ENCODE results near the gene SUPT16H. TPM values are rescaled to one million over a fixed set of nuclear protein-coding genes. Genes with fewer than 3 reads are reported as not detected.

SUPT16H gene
- total and polyA plus RNA-seq, 5 donors from 2014 or later: 49.7 to 65.5 (median 63.6) TPM

Other genes with a start within 250 kb of the SUPT16H start
- not detected for gene OR5AU1, start 228.0 kb downstream of the SUPT16H start, total RNA-seq
- not detected for gene OR5AU1, start 228.0 kb downstream of the SUPT16H start, polyA plus RNA-seq
- gene HNRNPC, start 114.6 kb downstream of the SUPT16H start, total RNA-seq: 582 TPM
- 100 to 1,000 TPM; 752 to 840 (median 794) TPM for gene HNRNPC, start 114.6 kb downstream of the SUPT16H start, polyA plus RNA-seq
- not detected for gene RPGRIP1, start 103.9 kb downstream of the SUPT16H start, total RNA-seq
- under 1 TPM in 1 of 4 donors, not detected in 3; 0.10 TPM for gene RPGRIP1, start 103.9 kb downstream of the SUPT16H start, polyA plus RNA-seq
- 142 TPM for gene CHD8, start 72.1 kb upstream of the SUPT16H start, total RNA-seq
- 10 to 100 TPM; 15.3 to 30.9 (median 20.9) TPM for gene CHD8, start 72.1 kb upstream of the SUPT16H start, polyA plus RNA-seq
- gene RAB2B, start 92.9 kb upstream of the SUPT16H start, total RNA-seq: 32.6 TPM
- 10 to 100 TPM; 12.1 to 19.8 (median 14.8) TPM for gene RAB2B, start 92.9 kb upstream of the SUPT16H start, polyA plus RNA-seq
- gene TOX4, start 93.2 kb upstream of the SUPT16H start, total RNA-seq: 128 TPM
- gene TOX4, start 93.2 kb upstream of the SUPT16H start, polyA plus RNA-seq: 100 to 1,000 TPM in 1 of 4 donors, 10 to 100 TPM in 3; 90.0 to 114 (median 95.4) TPM
- gene METTL3, start 127.3 kb upstream of the SUPT16H start, total RNA-seq: 59.0 TPM
- gene METTL3, start 127.3 kb upstream of the SUPT16H start, polyA plus RNA-seq: 10 to 100 TPM; 20.6 to 32.6 (median 23.9) TPM
- gene SALL2, start 142.3 kb upstream of the SUPT16H start, total RNA-seq: 2.8 TPM
- 1 to 10 TPM in 3 of 4 donors, under 1 TPM in 1; 0.73 to 2.1 (median 1.9) TPM for gene SALL2, start 142.3 kb upstream of the SUPT16H start, polyA plus RNA-seq
- not detected for gene OR10G3, start 196.1 kb upstream of the SUPT16H start, total RNA-seq
- gene OR10G3, start 196.1 kb upstream of the SUPT16H start, polyA plus RNA-seq: not detected

Data from CD4-positive, CD25-positive, alpha-beta regulatory T cell (primary cell).